Mucosa of rectum (tissue), 2 donors: ENCODE measurements around the gene MAP3K1.

ENCODE experiments used
- H3K27ac ChIP-seq, 2 donors: one replicate each; pipeline ENCODE4 v1.7.0; 2013; ENCODE audit warnings: inconsistent platforms in 2 of 2, low read depth in 2 of 2, low read length in 2 of 2
- H3K27me3 ChIP-seq, 2 donors: one replicate each; pipeline ENCODE4 v1.7.0; 2013; ENCODE audit warnings: low read length in 2 of 2; ENCODE audit not compliant: control insufficient read depth in 2 of 2, insufficient read depth in 2 of 2
- H3K36me3 ChIP-seq, 2 donors: one replicate each; pipeline ENCODE4 v1.7.0; 2013; ENCODE audit warnings: low read length in 2 of 2; ENCODE audit not compliant: control insufficient read depth in 2 of 2, insufficient read depth in 2 of 2
- H3K4me1 ChIP-seq, 2 donors: one replicate each; pipeline ENCODE4 v1.7.0; 2013; ENCODE audit warnings: low read length in 2 of 2, mild to moderate bottlenecking in 1 of 2; ENCODE audit not compliant: control insufficient read depth in 2 of 2, insufficient read depth in 2 of 2
- H3K4me3 ChIP-seq, 2 donors: one replicate each; pipeline ENCODE4 v1.7.0; 2013; ENCODE audit warnings: low read length in 2 of 2
- H3K9ac ChIP-seq, 2 donors: one replicate each; pipeline ENCODE4 v1.7.0; 2013; ENCODE audit warnings: low read length in 2 of 2, low read depth in 1 of 2, mild to moderate bottlenecking in 1 of 2
- H3K9me3 ChIP-seq, 2 donors: one replicate each; pipeline ENCODE4 v1.7.0; 2013; ENCODE audit warnings: low read length in 2 of 2; ENCODE audit not compliant: control insufficient read depth in 2 of 2
- donor health status: healthy.
- donor health status: Normal muscosa, but diverticular disease.

Gene MAP3K1

GRCh38 chr5:56845277-56845676, 29.9 kb downstream of the MAP3K1 start:
- H3K36me3 ChIP-seq = no peaks in the 10 kb centered on the region
- no peaks in the 10 kb centered on the region for H3K27me3 ChIP-seq
- H3K9ac ChIP-seq = no peak overlapping the region
- no peak overlapping the region for H3K4me3 ChIP-seq
- peaks cover 4 to 5% of the 10 kb centered on the region in 2 donors for H3K4me1 ChIP-seq
- H3K27ac ChIP-seq = no peak overlapping the region
- no peaks in the 10 kb centered on the region for H3K9me3 ChIP-seq

- Histone ChIP-seq H3K27ac (no peak overlapping the region), H3K4me1 (peaks cover 4 to 5% of the 10 kb centered on the region in 2 donors), H3K4me3 (no peak overlapping the region), H3K9me3 (no peaks in the 10 kb centered on the region), H3K36me3 (no peaks in the 10 kb centered on the region), H3K27me3 (no peaks in the 10 kb centered on the region), H3K9ac (no peak overlapping the region)
These were observed 30.6 kb downstream of the MAP3K1 start for GRCh38 chr5:56845904-56846480.

DNA sequence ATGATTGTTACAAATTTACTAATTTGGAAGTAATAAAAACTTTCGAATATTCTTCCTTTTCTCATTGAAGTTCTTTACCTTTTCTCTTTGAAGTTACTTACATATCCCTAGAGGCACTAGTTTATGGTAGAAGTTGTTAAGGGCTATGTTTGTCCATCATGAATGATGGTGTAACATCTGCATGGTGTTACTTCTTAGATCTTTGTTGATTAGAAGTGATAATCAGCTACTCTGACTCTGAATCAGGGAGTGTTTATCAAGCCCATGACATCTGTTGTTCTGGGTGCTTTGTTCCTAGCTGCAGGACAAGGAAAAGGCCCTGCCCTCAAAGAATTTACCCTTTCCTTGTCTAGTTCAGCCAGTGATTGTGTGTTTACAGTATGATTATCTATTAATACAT, 32.9 kb downstream of the MAP3K1 start:
- no peak overlapping the region for H3K4me3 ChIP-seq
- no peaks in the 10 kb centered on the region for H3K9me3 ChIP-seq
- no peaks in the 10 kb centered on the region for H3K27me3 ChIP-seq
- no peak overlapping the region for H3K9ac ChIP-seq
- no peaks in the 10 kb centered on the region for H3K36me3 ChIP-seq
- no peak overlapping the region for H3K27ac ChIP-seq
- H3K4me1 ChIP-seq = peaks cover 16 to 18% of the 10 kb centered on the region in 2 donors

DNA sequence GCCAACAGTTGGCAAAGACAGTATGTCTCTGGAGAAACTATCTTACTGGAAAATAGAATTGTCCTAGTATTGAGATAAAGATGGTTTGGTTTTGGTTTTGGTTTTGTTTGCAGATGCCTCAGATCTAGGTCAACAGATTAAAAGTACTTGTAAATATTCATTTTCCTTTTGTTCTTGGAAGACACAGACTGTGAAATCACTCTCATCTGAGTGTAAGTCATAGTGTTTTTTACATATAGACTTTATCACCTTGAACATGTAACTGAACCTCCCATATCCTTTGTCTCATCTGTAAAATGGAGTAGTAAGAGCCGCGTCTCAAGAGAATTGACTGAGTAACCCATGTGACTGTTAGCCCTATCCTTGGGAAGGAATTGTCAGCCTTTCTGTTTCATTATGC, 34.3 kb downstream of the MAP3K1 start:
- no peak overlapping the region for H3K4me3 ChIP-seq
- H3K4me1 ChIP-seq = peaks cover 16 to 18% of the 10 kb centered on the region in 2 donors
- H3K36me3 ChIP-seq = no peaks in the 10 kb centered on the region
- no peak overlapping the region for H3K9ac ChIP-seq
- H3K27me3 ChIP-seq = no peaks in the 10 kb centered on the region
- H3K9me3 ChIP-seq = no peaks in the 10 kb centered on the region
- H3K27ac ChIP-seq = no peak overlapping the region

DNA sequence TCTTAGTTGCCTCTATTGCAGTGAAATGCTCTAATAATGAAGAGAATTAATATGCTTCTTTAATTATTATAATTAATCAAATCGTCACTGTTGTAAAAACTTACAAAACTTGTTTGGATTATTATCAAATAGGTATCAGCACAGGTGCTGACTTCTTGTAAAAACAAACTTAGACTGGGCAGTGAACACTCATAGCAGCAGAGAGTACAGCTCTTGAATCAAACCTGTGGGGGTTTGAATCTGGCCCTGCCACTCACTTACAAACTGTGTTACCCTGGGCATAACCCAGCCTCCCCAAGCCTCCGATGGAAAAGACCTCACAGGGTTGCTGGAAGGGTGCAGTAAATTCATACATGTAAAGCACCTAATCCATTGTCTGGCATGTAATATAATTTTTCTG, 35.1 kb downstream of the MAP3K1 start:
- H3K27ac ChIP-seq = no peak overlapping the region
- no peak overlapping the region for H3K9ac ChIP-seq
- no peaks in the 10 kb centered on the region for H3K9me3 ChIP-seq
- no peaks in the 10 kb centered on the region for H3K36me3 ChIP-seq
- H3K4me3 ChIP-seq = no peak overlapping the region
- H3K27me3 ChIP-seq = no peaks in the 10 kb centered on the region
- peaks cover 16 to 19% of the 10 kb centered on the region in 2 donors for H3K4me1 ChIP-seq

DNA sequence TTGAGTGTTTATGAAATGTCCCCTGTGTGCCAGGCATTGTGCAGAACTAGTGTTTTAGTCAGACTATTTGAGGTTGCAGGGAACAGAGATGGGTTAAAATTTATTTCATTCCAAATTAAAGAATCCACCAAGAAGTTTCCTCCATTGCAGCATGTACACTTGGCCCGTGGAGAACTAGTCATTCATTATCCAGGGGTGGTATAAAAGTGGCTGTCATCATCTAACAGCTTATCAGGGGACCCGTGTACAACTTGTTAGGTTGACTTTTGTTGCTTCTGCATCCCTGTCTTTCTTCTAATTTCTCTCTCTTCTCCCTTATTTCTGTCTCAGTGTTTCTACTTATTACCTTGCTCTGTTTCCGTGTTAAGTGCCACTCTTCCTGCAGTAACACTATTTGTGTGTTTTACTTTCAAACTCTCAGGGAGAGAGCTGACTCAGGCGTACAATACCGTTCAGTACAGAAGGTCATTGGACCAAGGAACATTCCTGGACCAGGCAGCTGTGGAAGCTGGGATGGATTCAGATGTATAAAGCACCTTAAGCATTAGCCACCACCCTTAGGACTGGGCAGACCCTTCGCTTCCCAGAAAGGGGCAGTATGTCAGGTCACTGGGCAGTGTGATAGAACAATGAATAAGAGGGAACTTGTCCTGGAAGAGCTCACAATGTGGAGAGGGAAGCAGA, 36.1 kb downstream of the MAP3K1 start:
- Histone ChIP-seq H3K4me1 (peaks cover 16 to 20% of the 10 kb centered on the region in 2 donors), H3K27me3 (no peaks in the 10 kb centered on the region), H3K27ac (peak overlapping the region in 1 of 2 donors; percentile 1), H3K9ac (no peak overlapping the region), H3K4me3 (no peak overlapping the region), H3K36me3 (no peaks in the 10 kb centered on the region), H3K9me3 (no peaks in the 10 kb centered on the region)

- peak overlapping the region; percentile 28 to 41 for H3K27ac ChIP-seq
- peaks cover 16 to 20% of the 10 kb centered on the region in 2 donors for H3K4me1 ChIP-seq
- H3K9ac ChIP-seq = no peak overlapping the region
- no peaks in the 10 kb centered on the region for H3K27me3 ChIP-seq
- H3K4me3 ChIP-seq = no peak overlapping the region
- H3K36me3 ChIP-seq = no peaks in the 10 kb centered on the region
- no peaks in the 10 kb centered on the region for H3K9me3 ChIP-seq
These were observed 37.1 kb downstream of the MAP3K1 start for GRCh38 chr5:56852228-56853000.

GRCh38 chr5:56853698-56854097, 38.3 kb downstream of the MAP3K1 start:
- Histone ChIP-seq H3K27me3 (no peaks in the 10 kb centered on the region), H3K4me1 (peaks cover 16 to 20% of the 10 kb centered on the region in 2 donors), H3K27ac (no peak overlapping the region), H3K9me3 (no peaks in the 10 kb centered on the region), H3K36me3 (peaks cover 0 to 3% of the 10 kb centered on the region in 2 donors), H3K9ac (no peak overlapping the region), H3K4me3 (no peak overlapping the region)

DNA sequence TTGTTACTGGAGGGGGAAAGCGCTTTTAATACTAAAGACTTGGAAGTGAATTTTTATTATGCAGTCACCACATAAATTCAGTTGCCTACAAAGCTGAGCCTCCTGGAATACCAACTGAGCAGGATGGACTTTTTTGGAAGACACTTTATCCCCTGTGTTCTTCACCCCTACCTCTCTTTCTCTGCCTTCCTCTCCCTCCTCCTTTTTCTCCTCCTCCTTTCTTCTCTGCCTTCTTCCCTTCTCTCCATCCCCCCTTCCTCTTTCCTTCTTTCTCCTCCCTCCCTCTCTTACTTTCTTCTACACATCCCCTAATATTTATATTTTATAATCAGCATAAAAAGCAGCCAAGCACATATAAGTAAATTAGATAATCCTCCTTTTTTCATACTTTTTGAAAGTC, 39.6 kb downstream of the MAP3K1 start:
- H3K36me3 ChIP-seq = peaks cover 2 to 4% of the 10 kb centered on the region in 2 donors
- H3K9ac ChIP-seq = no peak overlapping the region
- peaks cover 12 to 15% of the 10 kb centered on the region in 2 donors for H3K4me1 ChIP-seq
- H3K27me3 ChIP-seq = no peaks in the 10 kb centered on the region
- H3K27ac ChIP-seq = no peak overlapping the region
- no peak overlapping the region for H3K4me3 ChIP-seq
- H3K9me3 ChIP-seq = no peaks in the 10 kb centered on the region

GRCh38 chr5:56856541-56857178, 41.3 kb downstream of the MAP3K1 start:
- Histone ChIP-seq H3K9ac (no peak overlapping the region), H3K4me1 (peaks cover 6 to 9% of the 10 kb centered on the region in 2 donors), H3K36me3 (peaks cover 8 to 10% of the 10 kb centered on the region in 2 donors), H3K9me3 (no peaks in the 10 kb centered on the region), H3K27me3 (no peaks in the 10 kb centered on the region), H3K27ac (no peak overlapping the region), H3K4me3 (no peak overlapping the region)
